Activated CD4-positive, alpha-beta T cell treated with anti-CD3 and anti-CD28 coated beads, Interleukin-2, amount 50 U/mL, for 1 hour (primary cell): ENCODE data around the gene KISS1.
"Not testable (repeated sequence)": the region's sequence is repeated elsewhere in the genome, so short reads cannot be mapped to it uniquely, and the experiment has no call there.

Experiments
- DNase-seq: peaks from one replicate; pipeline ENCODE4 v3.0.0-alpha.2; 2020

Gene KISS1

GRCh38 chr1:204196068-204196795 is at the start of gene KISS1:
Gene KISS1 (minus strand): TSS chr1:204196491. CDS start chr1:204192876, 3,615 bp downstream.
- DNase-seq = no peak

GRCh38 chr1:204242920-204243319 is 46.6 kb upstream of the KISS1 start:
- no peak for DNase-seq

GRCh38 chr1:204241914-204242313 is 45.6 kb upstream of the KISS1 start:
- no peak for DNase-seq

GRCh38 chr1:204241050-204241449 is 44.8 kb upstream of the KISS1 start:
- no peak for DNase-seq

GRCh38 chr1:204240233-204240632 is 43.9 kb upstream of the KISS1 start:
- no peak for DNase-seq

GRCh38 chr1:204239401-204239800 is 43.1 kb upstream of the KISS1 start:
- not testable (repeated sequence) for DNase-seq

GRCh38 chr1:204238520-204238919 is 42.2 kb upstream of the KISS1 start:
- not testable (repeated sequence) for DNase-seq

- not testable (repeated sequence) for DNase-seq
These were observed 41.2 kb upstream of the KISS1 start for GRCh38 chr1:204237515-204237914.

- DNase-seq = no peak
These were observed 36.2 kb upstream of the KISS1 start for GRCh38 chr1:204232526-204232925.

- DNase-seq = no peak
These were observed 33.9 kb upstream of the KISS1 start for GRCh38 chr1:204230211-204230610.

- DNase-seq = no peak
These were observed 32.6 kb upstream of the KISS1 start for GRCh38 chr1:204228896-204229295.

GRCh38 chr1:204227996-204228785 is 31.9 kb upstream of the KISS1 start:
- no peak for DNase-seq

GRCh38 chr1:204227351-204227750 is 31.1 kb upstream of the KISS1 start:
- no peak for DNase-seq

GRCh38 chr1:204225841-204226735 is 29.8 kb upstream of the KISS1 start:
- no peak for DNase-seq

GRCh38 chr1:204224655-204225054 is 28.4 kb upstream of the KISS1 start:
- no peak for DNase-seq

- DNase-seq = no peak
These were observed 27.0 kb upstream of the KISS1 start for GRCh38 chr1:204223129-204223860.

- DNase-seq = no peak
These were observed 26.4 kb upstream of the KISS1 start for GRCh38 chr1:204222764-204223055.

GRCh38 chr1:204222006-204222763 is 25.9 kb upstream of the KISS1 start:
- no peak for DNase-seq

GRCh38 chr1:204221271-204221670 is 25.0 kb upstream of the KISS1 start:
- no peak for DNase-seq

- no peak for DNase-seq
These were observed 23.8 kb upstream of the KISS1 start for GRCh38 chr1:204219971-204220616.

- DNase-seq = no peak
These were observed 22.3 kb upstream of the KISS1 start for GRCh38 chr1:204218552-204218951.

GRCh38 chr1:204217648-204218000 is 21.3 kb upstream of the KISS1 start:
- no peak for DNase-seq
